Measurements from ENCODE around the gene ZNF524. TPM values are rescaled to one million over a fixed set of nuclear protein-coding genes. Genes with fewer than 3 reads are reported as not detected.

Gene ZNF524
- total RNA-seq, 4 donors from 2014 or later: 29.4 to 49.9 (median 47.0) TPM

DNA sequence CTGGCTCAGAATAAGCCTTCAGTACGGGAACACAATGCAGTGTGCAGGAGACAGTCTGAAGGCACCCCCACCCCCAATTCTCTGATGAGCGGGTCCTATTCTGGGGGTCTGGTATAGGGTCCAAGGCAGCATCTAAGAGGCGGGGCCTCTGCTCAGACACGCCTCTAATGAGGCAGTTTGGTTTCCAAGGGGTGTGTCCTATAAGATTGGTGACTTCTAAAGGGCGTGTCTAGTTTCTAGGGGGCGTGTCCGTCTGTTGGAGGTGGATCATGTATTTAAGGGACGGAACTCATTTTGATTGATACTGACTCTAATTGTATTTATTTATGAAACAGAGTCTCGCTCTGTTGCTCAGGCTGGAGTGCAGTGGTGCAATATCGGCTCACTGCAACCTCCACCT, 9.5 kb upstream of the ZNF524 start:
- H3K27me3 ChIP-seq: peaks cover 3% of the 10 kb centered on the region
- no peak for DNase-seq (ENCODE audit: low spot score in 2 of 2)
- no peak overlapping the region for H3K27ac ChIP-seq
- TF ChIP-seq POLR2AphosphoS5 (IDR thresholded peaks at IDR 0.05): no peak
- no peak for TF ChIP-seq POLR2A (IDR thresholded peaks at IDR 0.05)
- no peak for TF ChIP-seq EP300 (IDR thresholded peaks at IDR 0.05)
- no peaks in the 10 kb centered on the region for H3K9me3 ChIP-seq
- 88% methylated on average over 9 of the region's 10 CpGs for WGBS
- H3K4me1 ChIP-seq: peaks cover 23% of the 10 kb centered on the region
- H3K4me3 ChIP-seq: no peak overlapping the region
- H3K36me3 ChIP-seq: peaks cover 29% of the 10 kb centered on the region

GRCh38 chr19:55591555-55591954, 8.5 kb upstream of the ZNF524 start:
- TF ChIP-seq POLR2AphosphoS5 (IDR thresholded peaks at IDR 0.05) (no peak), EP300 (IDR thresholded peaks at IDR 0.05) (no peak), POLR2A (IDR thresholded peaks at IDR 0.05) (no peak)
- TF ChIP-seq, protein P1, sequence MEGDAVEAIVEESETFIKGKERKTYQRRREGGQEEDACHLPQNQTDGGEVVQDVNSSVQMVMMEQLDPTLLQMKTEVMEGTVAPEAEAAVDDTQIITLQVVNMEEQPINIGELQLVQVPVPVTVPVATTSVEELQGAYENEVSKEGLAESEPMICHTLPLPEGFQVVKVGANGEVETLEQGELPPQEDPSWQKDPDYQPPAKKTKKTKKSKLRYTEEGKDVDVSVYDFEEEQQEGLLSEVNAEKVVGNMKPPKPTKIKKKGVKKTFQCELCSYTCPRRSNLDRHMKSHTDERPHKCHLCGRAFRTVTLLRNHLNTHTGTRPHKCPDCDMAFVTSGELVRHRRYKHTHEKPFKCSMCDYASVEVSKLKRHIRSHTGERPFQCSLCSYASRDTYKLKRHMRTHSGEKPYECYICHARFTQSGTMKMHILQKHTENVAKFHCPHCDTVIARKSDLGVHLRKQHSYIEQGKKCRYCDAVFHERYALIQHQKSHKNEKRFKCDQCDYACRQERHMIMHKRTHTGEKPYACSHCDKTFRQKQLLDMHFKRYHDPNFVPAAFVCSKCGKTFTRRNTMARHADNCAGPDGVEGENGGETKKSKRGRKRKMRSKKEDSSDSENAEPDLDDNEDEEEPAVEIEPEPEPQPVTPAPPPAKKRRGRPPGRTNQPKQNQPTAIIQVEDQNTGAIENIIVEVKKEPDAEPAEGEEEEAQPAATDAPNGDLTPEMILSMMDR (IDR thresholded peaks at IDR 0.05): no peak
- Histone ChIP-seq H3K4me1 (peaks cover 13% of the 10 kb centered on the region), H3K9me3 (no peaks in the 10 kb centered on the region), H3K4me3 (no peak overlapping the region), H3K36me3 (peaks cover 39% of the 10 kb centered on the region), H3K27me3 (no peaks in the 10 kb centered on the region), H3K27ac (no peak overlapping the region)
- no peak for DNase-seq (ENCODE audit: low spot score in 2 of 2)
- 82% methylated on average over 10 of the region's 10 CpGs for WGBS

- no peak overlapping the region for H3K27ac ChIP-seq
- 90% methylated on average over 39 of the region's 73 CpGs for WGBS
- H3K27me3 ChIP-seq: no peaks in the 10 kb centered on the region
- TF ChIP-seq POLR2A (IDR thresholded peaks at IDR 0.05) (no peak), POLR2AphosphoS5 (IDR thresholded peaks at IDR 0.05) (no peak), EP300 (IDR thresholded peaks at IDR 0.05) (no peak)
- TF ChIP-seq, protein P1 (IDR thresholded peaks at IDR 0.05): no peak
- peaks cover 48% of the 10 kb centered on the region for H3K36me3 ChIP-seq
- H3K4me1 ChIP-seq: peaks cover 3% of the 10 kb centered on the region
- no peaks in the 10 kb centered on the region for H3K9me3 ChIP-seq
- no peak for DNase-seq (ENCODE audit: low spot score in 2 of 2)
- H3K4me3 ChIP-seq: no peak overlapping the region
Measured at GRCh38 chr19:55592391-55593090, 7.5 kb upstream of the ZNF524 start.

DNA sequence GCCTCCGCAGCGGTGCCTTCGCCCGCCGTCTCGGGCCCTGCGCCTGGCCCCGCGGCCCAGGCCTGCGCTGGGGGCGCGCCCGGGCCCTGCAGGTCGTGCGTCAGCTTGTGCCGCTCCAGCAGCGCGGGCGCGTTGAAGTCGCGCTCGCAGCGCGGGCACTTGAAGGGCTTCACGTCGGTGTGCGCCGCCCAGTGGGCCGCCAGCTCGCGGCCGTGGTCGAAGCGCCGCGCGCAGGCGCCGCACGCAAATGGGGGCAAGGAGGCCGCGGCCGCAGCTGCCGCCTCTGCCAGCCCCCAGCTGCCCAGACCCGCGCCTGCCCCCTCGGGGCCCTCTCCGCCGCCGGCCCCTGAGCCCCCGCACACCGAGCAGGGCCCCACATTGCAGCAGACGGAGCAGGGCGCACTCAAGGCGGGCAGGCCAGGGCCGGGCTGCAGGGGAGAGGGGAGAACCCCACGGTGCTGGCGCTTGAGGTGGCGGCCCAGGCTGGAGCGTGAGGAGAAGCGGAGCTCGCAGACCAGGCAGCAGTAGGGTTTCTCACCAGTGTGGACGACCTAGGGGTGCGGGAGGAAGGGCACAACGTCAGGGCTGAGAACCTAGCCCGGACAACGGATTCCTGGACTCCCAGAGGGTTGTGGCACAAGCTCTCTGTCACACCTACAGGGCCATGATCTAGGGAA, 6.9 kb upstream of the ZNF524 start:
- Histone ChIP-seq H3K4me3 (no peak overlapping the region), H3K27me3 (no peaks in the 10 kb centered on the region), H3K9me3 (no peaks in the 10 kb centered on the region), H3K4me1 (peaks cover under 1% of the 10 kb centered on the region), H3K36me3 (peaks cover 49% of the 10 kb centered on the region), H3K27ac (no peak overlapping the region)
- TF ChIP-seq EP300 (IDR thresholded peaks at IDR 0.05) (no peak), POLR2A (IDR thresholded peaks at IDR 0.05) (no peak), POLR2AphosphoS5 (IDR thresholded peaks at IDR 0.05) (no peak)
- TF ChIP-seq, protein P1 (IDR thresholded peaks at IDR 0.05): no peak
- WGBS: 84% methylated on average over 42 of the region's 68 CpGs
- DNase-seq (ENCODE audit: low spot score in 2 of 2): no peak

GRCh38 chr19:55594996-55595545, 5.0 kb upstream of the ZNF524 start:
- DNase-seq (ENCODE audit: low spot score in 2 of 2): no peak
- Histone ChIP-seq H3K9me3 (no peaks in the 10 kb centered on the region), H3K27me3 (no peaks in the 10 kb centered on the region), H3K4me1 (peaks cover 6% of the 10 kb centered on the region), H3K36me3 (peaks cover 49% of the 10 kb centered on the region), H3K4me3 (no peak overlapping the region), H3K27ac (no peak overlapping the region)
- 87% methylated on average over 4 of the region's 4 CpGs for WGBS
- TF ChIP-seq, protein P1 (IDR thresholded peaks at IDR 0.05): no peak
- TF ChIP-seq POLR2AphosphoS5 (IDR thresholded peaks at IDR 0.05) (no peak), POLR2A (IDR thresholded peaks at IDR 0.05) (no peak), EP300 (IDR thresholded peaks at IDR 0.05) (no peak)
